GM12891 (cell line): Measurements from ENCODE around the gene ACAT2.

Experiments
- PAX5 ChIP-seq: IDR thresholded peaks from 2 replicates; pipeline ENCODE4 v1.6.1; 2011; ENCODE audit warnings: low read length, moderate library complexity, mild to moderate bottlenecking; ENCODE audit not compliant: insufficient read depth, severe bottlenecking
- POLR2A ChIP-seq: IDR thresholded peaks from 2 replicates; pipeline ENCODE4 v1.6.1; 2011; ENCODE audit warnings: low read depth, low read length, control low read depth
- POLR2AphosphoS5 ChIP-seq: IDR thresholded peaks from 2 replicates; pipeline ENCODE4 v1.6.1; 2011; ENCODE audit warnings: low read depth, low read length, control low read depth
- TAF1 ChIP-seq: IDR thresholded peaks from 2 replicates; pipeline ENCODE4 v1.6.1; 2011; ENCODE audit warnings: low read depth, low read length, control low read depth

DNA sequence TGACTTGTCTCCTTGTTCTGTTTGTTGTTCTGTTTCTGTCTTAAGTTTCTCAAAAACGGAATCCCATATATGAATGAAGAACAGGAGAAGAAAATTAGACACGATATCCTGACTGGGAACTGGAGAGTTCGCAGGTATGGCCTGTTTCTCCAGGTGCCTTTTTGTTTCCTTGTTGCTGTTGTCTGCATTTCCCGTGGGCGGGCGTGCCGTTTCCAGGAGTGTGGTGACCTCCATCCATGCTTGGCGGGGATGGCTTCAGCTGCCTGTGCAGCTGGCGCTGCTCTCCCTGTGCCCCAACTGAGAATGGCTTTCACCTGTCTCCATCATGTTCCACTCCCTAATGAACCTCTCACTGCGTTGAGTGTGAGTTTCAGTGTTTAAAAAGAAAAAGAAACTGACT, 42.7 kb downstream of the ACAT2 start:
- TF ChIP-seq POLR2A (no peak), POLR2AphosphoS5 (no peak), TAF1 (no peak), PAX5 (no peak)
